Heart right ventricle (tissue), 16 donors: ENCODE measurements around the gene CNPY1. TPM values are rescaled to one million over a fixed set of nuclear protein-coding genes. Genes with fewer than 3 reads are reported as not detected.
"Not testable (repeated sequence)": the region's sequence is repeated elsewhere in the genome, so short reads cannot be mapped to it uniquely, and the experiment has no call there.

Experiments used
- ATAC-seq, 8 donors: fragments of 200-7000 bp; cut with Tn5 transposase; one replicate each; pipeline ENCODE4 v1.9.1; 2020; ENCODE audit warnings: mild to moderate bottlenecking in 8 of 8, moderate library complexity in 8 of 8, moderate number of reproducible peaks in 1 of 8
- DNase-seq, 2 donors: peaks; one replicate each; pipeline ENCODE4 v3.0.0-alpha.2; 2020
- H3K27ac ChIP-seq, 10 donors: fragments of 200-600 bp; sonication (generic) in 2 of 10; one replicate each; pipeline versions ENCODE4 v1.5.0 to v1.8.0; 2020 to 2022; ENCODE audit warnings: mild to moderate bottlenecking in 3 of 10
- H3K27me3 ChIP-seq, 7 donors: fragments of 200-600 bp; one replicate each; pipeline ENCODE4 v1.8.0; 2021 to 2022; ENCODE audit warnings: mild to moderate bottlenecking in 2 of 7
- H3K36me3 ChIP-seq, 9 donors: fragments of 200-600 bp; sonication (generic) in 1 of 9; one replicate each; pipeline versions ENCODE4 v1.5.0 to v1.8.0; 2020 to 2022; ENCODE audit warnings: mild to moderate bottlenecking in 2 of 9
- H3K4me1 ChIP-seq, 9 donors: fragments of 200-600 bp; sonication (generic) in 1 of 9; one replicate each; pipeline versions ENCODE4 v1.5.0 to v1.8.0; 2020 to 2022; ENCODE audit warnings: mild to moderate bottlenecking in 4 of 9
- H3K4me3 ChIP-seq, 10 donors: fragments of 200-600 bp; sonication (generic) in 2 of 10; one replicate each; pipeline versions ENCODE4 v1.5.0 to v1.8.0; 2020 to 2022; ENCODE audit warnings: mild to moderate bottlenecking in 7 of 10, moderate library complexity in 2 of 10
- H3K9me3 ChIP-seq, 11 donors: fragments of 200-600 bp in 10 of 11; sonication (generic) in 2 of 11; one replicate each; pipeline versions ENCODE4 v1.5.0 to v1.8.0; 2013 to 2022; ENCODE audit warnings: mild to moderate bottlenecking in 2 of 11, control low read depth in 1 of 11, moderate library complexity in 1 of 11
- CTCF ChIP-seq, 9 donors: fragments of 200-600 bp; sonication (generic) in 2 of 9; IDR thresholded peaks; one replicate each; pipeline versions ENCODE4 v1.5.0 to v1.8.0; 2021 to 2022; ENCODE audit warnings: antibody characterized with exemption in 9 of 9, mild to moderate bottlenecking in 5 of 9, moderate library complexity in 1 of 9
- WGBS, 2 donors: extraction: QIAGEN DNeasy Blood & Tissue Kit; methylation state at CpG; one replicate each; pipeline ENCODE4 v1.1.7; 2013; ENCODE audit warnings: inconsistent platforms in 1 of 2; 5-methylcytosine and 5-hydroxymethylcytosine counted together
- intact Hi-C, 10 donors: fragments of 100-400 bp; cut with DNase I; formaldehyde crosslinking; loops; one replicate each; pipeline versions ENCODE4 v1.11.1 to v1.14.2; 2022
- polyA plus RNA-seq, 2 donors: library from polyadenylated mRNA; stranded (reverse); fragments of 200-250 nt; gene quantifications; one replicate each; pipeline ENCODE4 v1.2.3, GENCODE V29; 2013
- total RNA-seq, 10 donors: library from RNA; stranded (reverse); fragmentation: NEBNext Ultra II Directional in 3 of 10; extraction: Animal tissue kit (Norgen Biotek cat#: 25700) in 3 of 10; gene quantifications; one replicate each; pipeline versions ENCODE4 v1.2.1 to v1.2.4, GENCODE V29; 2021 to 2023
- donor health status: Arrhythmogenic right ventricular cardiomyopathy.
- donor health status: ischemic (EF 13 %, LVEDD 7.1; RV severe dilation, severe dysfunction).
- donor health status: healthy with polysubstance abuse.
- donor health status: DM: no; HTN: yes; CAD: no.
- donor health status: DM: no; HTN: no; CAD: no.
- donor health status: ischemic (EF 25% LVEDD 6.9; RV normal size, moderate dysfunction).
- donor health status: ischemic (EF 25% LVEDD 5.7; RV mildly dilated, moderate dysfunction).
- donor health status: healthy.
- donor health status: DM: yes; HTN: yes; CAD: no.
- donor health status: Ischemic cardiomyopathy.
- donor health status: ischemic (EF 35%, LVEDD 5.7; RV mildly dilated, moderate dysfunction).
- donor health status: nonischemic (EF 11% LVEDD 7.7; RV severe dilation, severe dysfunction).
- donor health status: DM: yes; HTN: yes; CAD: no.
- donor health status: PGD.
- donor health status: ischemic (EF 29% LVEDD 5.4; RV normal size, mild dysfunction).
- donor health status: nonischemic (EF 23%, LVEDD 6.1; RV moderate dilation, normal function).

CNPY1 gene
- total and polyA plus RNA-seq, 12 donors: not detected

DNA sequence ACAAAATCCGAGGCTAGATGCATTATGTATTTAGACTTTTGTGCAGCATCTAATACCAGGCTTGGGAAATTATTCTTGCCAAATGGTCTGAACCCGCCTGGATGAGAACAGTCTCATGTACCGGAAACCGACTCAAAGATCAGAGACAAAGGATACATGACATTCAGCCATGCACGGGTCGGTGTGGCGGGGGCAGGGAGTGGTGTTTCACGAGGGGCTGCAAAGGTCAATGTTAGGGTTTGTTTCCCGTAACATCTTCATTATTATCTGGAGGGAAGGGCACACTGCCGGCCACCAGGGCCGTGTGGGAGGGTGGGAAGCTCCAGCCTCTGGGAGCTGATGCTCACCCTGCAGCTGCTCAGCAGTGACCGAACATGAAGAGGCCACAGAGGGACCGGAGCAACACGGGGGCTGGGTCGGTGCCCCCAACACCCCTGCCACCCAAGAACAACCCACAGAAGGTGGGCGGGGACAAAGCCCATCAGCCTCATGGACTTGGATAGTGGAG lies 23.1 kb downstream of the CNPY1 start:
- no peak for TF ChIP-seq CTCF (IDR thresholded peaks at IDR 0.05)
- DNase-seq (no peak), ATAC-seq (no peak)
- H3K4me1 ChIP-seq: no peaks in the 10 kb centered on the region
- H3K27me3 ChIP-seq: peaks cover 0 to 89% (median 71%) of the 10 kb centered on the region in 7 donors
- no peak overlapping the region for H3K4me3 ChIP-seq
- WGBS, 2 donors: 72 to 80% methylated on average over 16 of the region's 16 CpGs
- no peak overlapping the region for H3K27ac ChIP-seq
- intact Hi-C loops: loop anchor here in 1 of 10 donors (10.0 kb wide), 1 partner anchor 128 kb away; no protein-coding TSS in a partner anchor
- no peaks in the 10 kb centered on the region for H3K36me3 ChIP-seq
- H3K9me3 ChIP-seq: no peaks in the 10 kb centered on the region

- Histone ChIP-seq H3K4me3 (no peak overlapping the region), H3K27me3 (peaks cover 0 to 91% (median 71%) of the 10 kb centered on the region in 7 donors), H3K27ac (no peak overlapping the region), H3K36me3 (no peaks in the 10 kb centered on the region), H3K9me3 (no peaks in the 10 kb centered on the region), H3K4me1 (no peaks in the 10 kb centered on the region)
- DNase-seq: no peak
- no peak for ATAC-seq
- no peak for TF ChIP-seq CTCF (IDR thresholded peaks at IDR 0.05)
- intact Hi-C loops: loop anchor here in 1 of 10 donors (10.0 kb wide), 1 partner anchor 127 kb away; no protein-coding TSS in a partner anchor
- 93 to 95% methylated on average over 21 of the region's 21 CpGs for WGBS, 2 donors
Measured at GRCh38 chr7:155521743-155522398, 24.5 kb downstream of the CNPY1 start.

DNA sequence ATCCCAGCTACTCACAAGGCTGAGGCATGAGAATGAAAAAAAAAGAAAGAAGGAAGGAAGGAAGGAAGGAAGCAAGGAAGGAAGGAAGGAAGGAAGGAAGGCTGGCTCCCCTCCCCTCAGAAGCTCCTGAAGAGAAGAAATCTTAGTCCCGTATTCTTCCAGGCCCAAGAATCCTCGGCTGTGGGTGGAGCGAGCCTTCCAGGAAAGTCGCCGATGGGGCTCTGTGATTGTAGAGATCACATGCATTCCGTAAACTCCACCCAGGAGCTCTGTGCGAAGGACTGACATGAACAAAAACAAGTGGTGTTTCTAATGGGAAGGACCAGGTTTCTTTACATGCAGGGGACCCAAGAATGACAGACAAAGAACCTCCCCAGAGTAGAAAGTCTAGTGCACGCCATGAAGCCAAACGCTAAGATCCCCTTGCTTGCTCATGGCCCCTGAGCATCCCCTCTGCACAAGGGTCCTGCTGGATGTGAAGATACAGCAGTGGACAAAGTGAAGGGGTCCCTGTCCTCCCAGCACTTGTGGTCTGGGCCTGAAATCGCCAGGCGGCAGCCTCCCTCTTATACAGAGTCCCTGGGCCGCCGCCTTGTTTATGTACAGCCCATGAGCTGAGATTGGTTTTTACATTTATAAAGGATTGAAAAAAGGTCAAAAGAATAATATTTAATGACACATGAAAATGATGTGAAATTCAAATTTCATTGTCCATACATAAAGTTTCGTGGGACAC lies 25.2 kb downstream of the CNPY1 start:
- H3K27me3 ChIP-seq: peaks cover 0 to 92% (median 71%) of the 10 kb centered on the region in 7 donors
- ATAC-seq (no peak), DNase-seq (no peak)
- H3K9me3 ChIP-seq: no peaks in the 10 kb centered on the region
- H3K4me3 ChIP-seq: no peak overlapping the region
- intact Hi-C loops: loop anchor here in 1 of 10 donors (10.0 kb wide), 1 partner anchor 126 kb away; no protein-coding TSS in a partner anchor
- no peak overlapping the region for H3K27ac ChIP-seq
- H3K36me3 ChIP-seq: no peaks in the 10 kb centered on the region
- WGBS, 2 donors: 70 to 72% methylated on average over 14 of the region's 14 CpGs
- H3K4me1 ChIP-seq: no peaks in the 10 kb centered on the region
- TF ChIP-seq CTCF (IDR thresholded peaks at IDR 0.05): no peak

DNA sequence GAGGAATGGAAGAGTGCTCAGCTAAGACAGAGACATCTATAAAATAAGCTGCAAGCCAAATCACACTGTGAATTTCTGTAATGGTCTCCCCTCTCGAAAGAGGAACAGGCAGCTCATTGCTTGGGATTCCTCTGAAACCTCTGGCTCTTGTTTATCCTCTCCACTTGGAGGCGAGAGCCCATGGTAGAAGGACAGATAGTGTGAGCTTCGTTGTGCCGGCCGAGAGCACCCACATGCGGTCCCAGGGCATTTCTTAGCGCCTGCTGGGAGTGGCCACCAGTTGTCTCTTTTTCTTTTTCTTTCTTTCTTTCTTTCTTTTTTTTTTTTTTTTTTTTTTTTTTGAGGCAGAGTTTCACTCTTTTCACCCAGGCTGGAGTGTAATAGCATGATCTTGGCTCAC lies 26.2 kb downstream of the CNPY1 start:
- H3K9me3 ChIP-seq: no peaks in the 10 kb centered on the region
- 56 to 57% methylated on average over 7 of the region's 7 CpGs for WGBS, 2 donors
- H3K4me1 ChIP-seq: no peaks in the 10 kb centered on the region
- peaks cover 0 to 92% (median 71%) of the 10 kb centered on the region in 7 donors for H3K27me3 ChIP-seq
- no peak overlapping the region for H3K4me3 ChIP-seq
- intact Hi-C loops: loop anchor here in 1 of 10 donors (10.0 kb wide), 1 partner anchor 125 kb away; no protein-coding TSS in a partner anchor
- no peak for TF ChIP-seq CTCF (IDR thresholded peaks at IDR 0.05)
- no peak for DNase-seq
- no peak overlapping the region for H3K27ac ChIP-seq
- ATAC-seq: no peak
- H3K36me3 ChIP-seq: no peaks in the 10 kb centered on the region

GRCh38 chr7:155519358-155519757 lies 27.0 kb downstream of the CNPY1 start:
- peaks cover 0 to 95% (median 79%) of the 10 kb centered on the region in 7 donors for H3K27me3 ChIP-seq
- H3K9me3 ChIP-seq, H3K4me3 ChIP-seq, H3K27ac ChIP-seq, H3K4me1 ChIP-seq, H3K36me3 ChIP-seq, DNase-seq, ATAC-seq: not testable (repeated sequence)
- 89 to 96% methylated on average over 3 of the region's 3 CpGs for WGBS, 2 donors
- intact Hi-C loops: loop anchor here in 1 of 10 donors (10.0 kb wide), 1 partner anchor 135 kb away; no protein-coding TSS in a partner anchor
